ENCODE results near the gene CYB5R4. TPM values are rescaled to one million over a fixed set of nuclear protein-coding genes. Genes with fewer than 3 reads are reported as not detected.

The CYB5R4 gene
- total RNA-seq, 2 donors from 2014 or later, result 25.4 to 35.4 TPM

- Histone ChIP-seq H3K27me3 (peaks cover 23% of the 10 kb centered on the region), H3K27ac (no peak overlapping the region), H3K36me3 (no peaks in the 10 kb centered on the region), H3K4me3 (no peak overlapping the region), H3K4me1 (peaks cover 7% of the 10 kb centered on the region), H3K9me3 (no peaks in the 10 kb centered on the region), H3K9ac (ENCODE audit: low read depth in 2 of 2, low read length in 2 of 2) (no peak overlapping the region)
- intact Hi-C loops (cut with DNase I), result no loop called here
- DNase-seq, result no peak
- TF ChIP-seq CTCF (IDR thresholded peaks at IDR 0.05), result no peak
Observed at GRCh38 chr6:83849127-83849526, 10.4 kb upstream of the CYB5R4 start.

GRCh38 chr6:83849610-83850009 lies 9.9 kb upstream of the CYB5R4 start:
- no peak for DNase-seq
- H3K4me3 ChIP-seq, result no peak overlapping the region
- H3K27ac ChIP-seq, result no peak overlapping the region
- H3K36me3 ChIP-seq, result no peaks in the 10 kb centered on the region
- intact Hi-C loops (cut with DNase I), result no loop called here
- H3K9me3 ChIP-seq, result no peaks in the 10 kb centered on the region
- H3K27me3 ChIP-seq, result peaks cover 25% of the 10 kb centered on the region
- no peak for TF ChIP-seq CTCF (IDR thresholded peaks at IDR 0.05)
- no peak overlapping the region for H3K9ac ChIP-seq (ENCODE audit: low read depth in 2 of 2, low read length in 2 of 2)
- H3K4me1 ChIP-seq, result peaks cover 7% of the 10 kb centered on the region

GRCh38 chr6:83852528-83853177 lies 6.8 kb upstream of the CYB5R4 start:
- peaks cover 7% of the 10 kb centered on the region for H3K4me1 ChIP-seq
- H3K9me3 ChIP-seq, result no peaks in the 10 kb centered on the region
- no peaks in the 10 kb centered on the region for H3K36me3 ChIP-seq
- peak overlapping the region; percentile 20 for H3K4me3 ChIP-seq
- DNase-seq, result no peak
- peaks cover 29% of the 10 kb centered on the region for H3K27me3 ChIP-seq
- TF ChIP-seq CTCF (IDR thresholded peaks at IDR 0.05), result no peak
- H3K27ac ChIP-seq, result no peak overlapping the region
- H3K9ac ChIP-seq (ENCODE audit: low read depth in 2 of 2, low read length in 2 of 2), result no peak overlapping the region
- intact Hi-C loops (cut with DNase I), result no loop called here

GRCh38 chr6:83853178-83854000 lies 6.1 kb upstream of the CYB5R4 start, which contains the start of gene RIPPLY2:
Gene RIPPLY2, plus strand, starts transcription at chr6:83853360. Its CDS starts 57 bp downstream, at chr6:83853417.
- H3K4me3 ChIP-seq, result peak within 1 kb of the TSS; percentile 20
- H3K9me3 ChIP-seq, result no peaks in the 10 kb centered on the region
- H3K9ac ChIP-seq (ENCODE audit: low read depth in 2 of 2, low read length in 2 of 2), result peak within 1 kb of the TSS in 1 of 2 donors; percentile 49
- H3K36me3 ChIP-seq, result no peaks in the 10 kb centered on the region
- H3K27ac ChIP-seq, result no peak within 1 kb of the TSS
- H3K27me3 ChIP-seq, result peaks cover 29% of the 10 kb centered on the region
- H3K4me1 ChIP-seq, result peaks cover 7% of the 10 kb centered on the region
- TF ChIP-seq CTCF (IDR thresholded peaks at IDR 0.05), result no peak
- peak; percentile 22 for DNase-seq
- intact Hi-C loops (cut with DNase I), result no loop called here

- intact Hi-C loops (cut with DNase I), result no loop called here
- H3K36me3 ChIP-seq, result no peaks in the 10 kb centered on the region
- H3K27ac ChIP-seq, result no peak overlapping the region
- no peak for DNase-seq
- peaks cover 10% of the 10 kb centered on the region for H3K4me1 ChIP-seq
- H3K9me3 ChIP-seq, result no peaks in the 10 kb centered on the region
- H3K27me3 ChIP-seq, result peaks cover 29% of the 10 kb centered on the region
- no peak overlapping the region for H3K9ac ChIP-seq (ENCODE audit: low read depth in 2 of 2, low read length in 2 of 2)
- TF ChIP-seq CTCF (IDR thresholded peaks at IDR 0.05), result no peak
- H3K4me3 ChIP-seq, result peak overlapping the region; percentile 20
Observed at GRCh38 chr6:83854001-83854501, 5.4 kb upstream of the CYB5R4 start.
